ENCODE measurements around the gene SLC1A4. TPM values are rescaled to one million over a fixed set of nuclear protein-coding genes. Genes with fewer than 3 reads are reported as not detected.
"Not testable (repeated sequence)": the region's sequence is repeated elsewhere in the genome, so short reads cannot be mapped to it uniquely, and the experiment has no call there.

SLC1A4 gene
- total RNA-seq, 1 experiment from 2014 or later = 22.9 TPM

GRCh38 chr2:65032019-65032975 lies 43.1 kb downstream of the SLC1A4 start:
- no peak for TF ChIP-seq CTCF (IDR thresholded peaks at IDR 0.05; ENCODE audit: unreplicated experiment)
- CTCF ChIA-PET = interaction anchor here (1.0 to 1.4 kb wide), 2 partner anchors 115 kb away, joined by 3 to 8 read pairs; no protein-coding TSS in a partner anchor
- Mint-ChIP-seq H3K27ac (ENCODE audit: unreplicated experiment) (no peak overlapping the region), H3K27me3 (ENCODE audit: unreplicated experiment) (no peaks in the 10 kb centered on the region), H3K4me3 (ENCODE audit: low read depth, unreplicated experiment) (no peak overlapping the region), H3K9me3 (ENCODE audit: low read depth, unreplicated experiment) (no peaks in the 10 kb centered on the region), H3K36me3 (ENCODE audit: insufficient read depth, unreplicated experiment) (no peaks in the 10 kb centered on the region), H3K4me1 (ENCODE audit: low read depth, unreplicated experiment) (peaks cover 8% of the 10 kb centered on the region)
- BruUV-seq (replicated peaks) = no TSS peak
- intact Hi-C loops (cut with micrococcal nuclease; ENCODE audit: unreplicated experiment) = no loop called here
- no peak for DNase-seq

GRCh38 chr2:65033178-65033577 lies 44.0 kb downstream of the SLC1A4 start:
- TF ChIP-seq CTCF (IDR thresholded peaks at IDR 0.05; ENCODE audit: unreplicated experiment) = no peak
- Mint-ChIP-seq H3K4me1 (ENCODE audit: low read depth, unreplicated experiment) (peaks cover 8% of the 10 kb centered on the region), H3K4me3 (ENCODE audit: low read depth, unreplicated experiment) (no peak overlapping the region), H3K27me3 (ENCODE audit: unreplicated experiment) (no peaks in the 10 kb centered on the region), H3K9me3 (ENCODE audit: low read depth, unreplicated experiment) (no peaks in the 10 kb centered on the region), H3K36me3 (ENCODE audit: insufficient read depth, unreplicated experiment) (no peaks in the 10 kb centered on the region), H3K27ac (ENCODE audit: unreplicated experiment) (no peak overlapping the region)
- intact Hi-C loops (cut with micrococcal nuclease; ENCODE audit: unreplicated experiment) = no loop called here
- DNase-seq = peak; percentile 14
- BruUV-seq (replicated peaks) = no TSS peak
- CTCF ChIA-PET = interaction anchor here (0.7 to 1.0 kb wide), 4 partner anchors 115 to 434 kb away, joined by 3 to 8 read pairs (median 5); no protein-coding TSS in a partner anchor

- H3K27me3 Mint-ChIP-seq (ENCODE audit: unreplicated experiment); H3K9me3 Mint-ChIP-seq (ENCODE audit: low read depth, unreplicated experiment); BruUV-seq (replicated peaks); H3K27ac Mint-ChIP-seq (ENCODE audit: unreplicated experiment); intact Hi-C loops (cut with micrococcal nuclease; ENCODE audit: unreplicated experiment); H3K36me3 Mint-ChIP-seq (ENCODE audit: insufficient read depth, unreplicated experiment); H3K4me1 Mint-ChIP-seq (ENCODE audit: low read depth, unreplicated experiment); DNase-seq; H3K4me3 Mint-ChIP-seq (ENCODE audit: low read depth, unreplicated experiment): not testable (repeated sequence)
- CTCF ChIA-PET = interaction anchor here (0.7 to 1.0 kb wide), 4 partner anchors 116 to 435 kb away, joined by 3 to 8 read pairs (median 5); no protein-coding TSS in a partner anchor
Measured at GRCh38 chr2:65033667-65034066, 44.5 kb downstream of the SLC1A4 start.

GRCh38 chr2:65035351-65035943 lies 46.2 kb downstream of the SLC1A4 start:
- intact Hi-C loops (cut with micrococcal nuclease; ENCODE audit: unreplicated experiment) = no loop called here
- H3K27ac Mint-ChIP-seq (ENCODE audit: unreplicated experiment) = no peak overlapping the region
- no peaks in the 10 kb centered on the region for H3K36me3 Mint-ChIP-seq (ENCODE audit: insufficient read depth, unreplicated experiment)
- TF ChIP-seq CTCF (IDR thresholded peaks at IDR 0.05; ENCODE audit: unreplicated experiment) = no peak
- CTCF ChIA-PET = no interaction called here
- no peaks in the 10 kb centered on the region for H3K27me3 Mint-ChIP-seq (ENCODE audit: unreplicated experiment)
- H3K4me1 Mint-ChIP-seq (ENCODE audit: low read depth, unreplicated experiment) = peaks cover 12% of the 10 kb centered on the region
- H3K9me3 Mint-ChIP-seq (ENCODE audit: low read depth, unreplicated experiment) = no peaks in the 10 kb centered on the region
- no TSS peak for BruUV-seq (replicated peaks)
- no peak overlapping the region for H3K4me3 Mint-ChIP-seq (ENCODE audit: low read depth, unreplicated experiment)
- no peak for DNase-seq
